HG03039 (cell line): Measurements from ENCODE around the gene MYO7A.

Experiments
- ATAC-seq: cut with Tn5 transposase; IDR thresholded peaks from one replicate; pipeline ENCODE4 v1.9.1; 2021; ENCODE audit warnings: mild to moderate bottlenecking, moderate library complexity; ENCODE audit not compliant: unreplicated experiment

The MYO7A gene

DNA sequence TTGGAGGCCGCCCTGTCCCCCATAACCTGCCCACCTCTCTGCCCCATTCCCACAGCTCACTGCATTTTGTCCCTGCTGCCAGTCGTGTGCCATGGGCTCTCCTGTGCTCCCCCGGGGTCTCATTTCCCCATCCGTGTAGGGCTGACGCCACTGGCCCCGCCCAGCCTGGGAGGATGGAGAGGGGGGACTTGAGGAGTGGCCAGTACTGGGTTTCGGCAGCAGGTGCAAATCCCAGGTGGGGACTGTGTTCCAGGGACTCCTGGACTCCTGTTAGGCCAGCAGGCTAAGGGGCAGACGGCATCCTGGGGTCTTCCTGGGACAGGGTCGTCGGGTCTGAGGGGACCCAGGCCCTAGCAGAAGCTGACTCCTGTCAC, 1.2 kb upstream of the MYO7A start:
- ATAC-seq = no peak

DNA sequence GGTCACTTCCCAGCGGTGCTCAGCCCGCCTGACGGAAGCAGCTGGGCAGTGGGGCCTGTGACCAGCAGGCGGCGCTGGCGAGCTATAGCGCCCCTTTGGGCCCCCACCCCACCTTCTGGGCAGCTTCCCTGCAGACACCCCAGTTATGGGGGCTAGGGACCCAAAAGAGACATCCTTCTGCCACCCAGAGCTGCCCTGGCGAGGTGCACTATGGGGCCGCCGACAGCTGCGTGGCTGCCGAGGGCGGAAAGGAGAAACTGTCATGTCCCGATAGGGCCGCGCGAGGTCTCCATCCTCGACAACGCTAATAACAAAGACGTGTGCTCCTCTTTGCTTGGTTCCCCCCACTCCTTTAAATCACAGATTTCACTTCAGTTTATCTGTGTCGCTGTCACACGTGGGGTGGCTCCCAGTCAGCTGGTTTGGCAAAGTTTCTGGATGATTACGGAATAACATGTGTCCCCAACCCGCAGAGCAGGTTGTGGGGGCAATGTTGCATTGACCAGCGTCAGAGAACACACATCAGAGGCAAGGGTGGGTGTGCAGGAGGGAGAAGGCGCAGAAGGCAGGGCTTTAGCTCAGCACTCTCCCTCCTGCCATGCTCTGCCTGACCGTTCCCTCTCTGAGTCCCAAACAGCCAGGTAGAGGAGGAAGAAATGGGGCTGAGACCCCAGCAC, 673 bp upstream of the MYO7A start:
- ATAC-seq = no peak

DNA sequence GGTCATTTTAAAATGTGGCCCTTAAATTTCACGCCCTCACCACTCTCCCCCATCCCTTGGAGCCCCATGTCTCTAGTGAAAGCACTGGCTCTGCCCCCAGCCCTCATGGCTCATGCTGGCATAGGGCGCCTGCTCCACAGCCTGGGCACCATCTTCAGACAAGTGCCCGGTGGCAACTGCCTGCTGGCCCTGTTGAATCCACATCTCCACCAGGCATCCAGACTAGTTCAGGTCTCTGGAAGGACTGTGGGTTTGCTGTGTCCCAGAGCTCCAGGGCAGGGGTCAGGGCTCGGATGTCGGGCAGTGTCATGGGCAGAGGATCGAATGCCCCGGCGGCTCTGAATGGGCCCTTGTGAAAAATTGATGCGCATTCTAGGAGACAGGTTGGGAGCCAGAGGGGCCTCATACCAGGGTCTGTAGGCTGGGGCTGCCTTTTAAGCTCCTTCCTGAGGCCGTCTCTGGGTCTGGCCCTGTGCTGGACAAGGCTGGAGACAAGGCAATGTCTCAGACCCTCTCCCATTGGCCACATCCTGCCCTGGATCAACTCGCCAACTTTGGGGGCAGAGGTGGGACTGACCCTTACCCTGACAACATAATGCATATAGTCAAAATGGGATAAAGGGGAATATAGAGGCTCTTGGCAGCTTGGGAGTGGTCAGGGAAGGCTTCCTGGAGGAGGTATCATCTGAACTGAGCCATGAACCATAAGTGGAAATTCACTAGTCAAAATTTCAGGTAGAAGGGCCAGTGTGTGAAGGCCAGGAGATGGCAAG, 1.2 kb downstream of the MYO7A start:
- ATAC-seq = no peak

DNA sequence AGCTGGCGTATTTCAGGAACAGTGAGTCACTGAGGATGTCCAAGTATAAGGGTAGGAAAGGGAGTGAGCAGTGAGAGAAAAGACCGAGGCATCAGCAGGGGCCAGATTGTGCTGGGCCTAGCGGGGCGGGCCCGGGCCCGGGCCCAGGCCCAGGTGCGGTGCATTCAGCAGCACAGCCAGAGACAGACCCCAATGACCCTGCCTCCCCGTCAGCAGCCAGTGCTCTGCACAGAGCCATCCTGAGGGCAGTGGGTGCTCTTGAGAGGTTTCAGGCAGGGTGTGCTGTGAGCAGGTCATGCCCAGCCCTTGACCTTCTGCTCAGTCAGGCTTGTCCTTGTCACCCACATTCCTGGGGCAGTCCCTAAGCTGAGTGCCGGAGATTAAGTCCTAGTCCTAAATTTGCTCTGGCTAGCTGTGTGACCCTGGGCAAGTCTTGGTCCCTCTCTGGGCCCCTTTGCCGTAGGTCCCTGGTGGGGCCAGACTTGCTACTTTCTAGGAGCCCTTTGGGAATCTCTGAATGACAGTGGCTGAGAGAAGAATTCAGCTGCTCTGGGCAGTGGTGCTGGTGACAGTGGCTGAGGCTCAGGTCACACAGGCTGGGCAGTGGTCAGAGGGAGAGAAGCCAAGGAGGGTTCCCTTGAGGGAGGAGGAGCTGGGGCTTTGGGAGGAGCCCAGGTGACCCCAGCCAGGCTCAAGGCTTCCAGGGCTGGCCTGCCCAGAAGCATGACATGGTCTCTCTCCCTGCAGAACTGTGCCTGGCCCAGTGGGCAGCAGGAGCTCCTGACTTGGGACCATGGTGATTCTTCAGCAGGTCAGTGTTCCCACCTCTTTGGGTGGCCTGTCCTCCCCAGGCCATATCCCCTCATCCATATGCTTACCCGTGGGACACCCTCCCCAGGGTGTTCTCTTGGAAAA, 2.1 kb downstream of the MYO7A start:
- ATAC-seq = no peak

DNA sequence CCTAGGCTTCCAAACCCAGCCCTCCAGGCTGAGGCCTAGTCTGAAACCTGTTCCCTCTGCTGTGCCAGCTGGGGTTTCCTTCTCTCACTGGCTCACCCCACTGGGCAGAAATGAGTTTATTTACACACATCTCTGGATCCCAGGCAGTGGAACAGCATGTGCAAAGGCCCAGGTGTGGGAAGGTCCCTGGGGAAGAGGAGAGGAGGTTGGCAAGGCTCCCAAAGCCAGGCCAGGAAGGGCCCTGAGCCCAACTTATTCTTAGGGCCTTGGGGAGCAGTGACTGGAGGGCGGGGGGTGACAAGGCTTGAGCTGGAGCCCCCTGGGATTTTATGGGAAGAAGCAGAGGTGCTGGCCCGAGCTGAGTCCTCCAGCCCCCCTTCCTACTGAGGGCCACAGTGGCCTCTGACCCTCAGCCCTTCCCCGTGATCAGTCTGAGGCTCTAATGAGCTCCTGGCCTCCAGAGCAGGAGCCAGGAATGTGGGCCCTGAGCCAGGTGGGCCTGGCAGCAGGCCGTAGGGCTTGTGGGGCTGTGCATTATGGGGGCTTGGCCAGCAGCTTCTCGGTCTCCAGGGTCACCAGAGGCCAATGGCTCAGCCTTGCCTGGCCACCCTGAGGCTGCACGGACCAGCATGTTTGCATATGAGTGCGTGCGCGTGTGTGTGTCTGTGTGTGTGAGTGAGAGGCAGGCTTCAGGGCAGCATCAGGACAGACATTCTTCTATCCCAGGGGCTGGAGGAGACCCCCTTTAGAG, 2.9 kb downstream of the MYO7A start:
- ATAC-seq = no peak

DNA sequence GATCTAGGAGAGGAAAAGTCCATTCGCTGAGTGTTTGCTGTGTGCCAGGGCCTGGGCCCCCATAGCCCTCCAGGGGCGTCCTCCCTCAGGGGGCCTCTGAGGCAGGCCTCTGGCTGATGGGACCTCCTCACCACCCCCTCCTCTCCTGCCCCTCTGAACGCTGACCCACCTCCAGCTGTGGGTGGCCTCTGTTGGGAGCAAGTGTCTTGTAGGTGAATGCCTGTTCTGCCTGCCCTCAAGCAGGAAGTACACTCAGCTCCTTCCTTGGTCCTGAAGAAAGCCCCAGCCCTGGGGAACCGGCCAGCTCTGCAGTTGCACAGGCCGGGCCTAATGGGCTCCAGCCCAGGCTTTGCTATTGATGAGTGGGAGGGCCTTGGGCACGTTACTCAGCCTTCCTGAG, 3.5 kb downstream of the MYO7A start:
- no peak for ATAC-seq

DNA sequence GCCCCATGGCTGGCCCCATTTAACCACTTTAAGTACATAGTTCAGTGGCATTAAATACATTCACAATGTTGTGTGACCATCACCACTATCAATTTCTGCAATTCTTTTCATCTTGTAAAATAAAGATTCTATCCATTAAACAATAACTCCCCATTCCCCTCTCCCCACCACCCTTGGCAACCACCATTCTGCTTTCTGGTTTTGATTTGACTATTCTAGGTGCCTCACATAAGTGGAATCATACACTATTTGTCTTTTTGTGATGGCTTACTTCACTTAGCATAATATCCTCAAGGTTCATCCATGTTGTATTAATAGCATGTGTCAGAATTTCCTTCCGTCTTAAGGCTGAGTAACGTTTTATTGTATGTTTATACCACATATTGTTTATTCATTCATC, 7.0 kb downstream of the MYO7A start:
- ATAC-seq = no peak

DNA sequence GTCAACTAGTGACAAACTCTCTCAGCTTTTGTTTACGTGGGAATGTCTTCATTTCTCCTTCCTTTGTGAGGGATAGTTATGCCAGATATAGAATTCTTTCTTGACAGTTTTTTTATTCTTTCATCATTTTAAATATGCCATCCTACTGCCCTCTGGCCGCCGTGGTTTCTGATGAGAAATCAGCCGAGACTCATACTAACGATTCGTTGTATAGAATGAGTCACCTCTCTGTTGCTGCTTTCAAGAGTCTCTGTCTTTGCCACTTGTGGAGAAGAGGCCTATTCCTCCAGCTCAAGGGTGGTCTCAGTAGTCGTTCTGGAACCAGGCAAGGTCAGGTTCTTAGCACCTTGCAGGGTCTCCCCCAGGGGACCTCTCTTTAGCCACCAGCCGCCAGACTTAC, 8.0 kb downstream of the MYO7A start:
- no peak for ATAC-seq

DNA sequence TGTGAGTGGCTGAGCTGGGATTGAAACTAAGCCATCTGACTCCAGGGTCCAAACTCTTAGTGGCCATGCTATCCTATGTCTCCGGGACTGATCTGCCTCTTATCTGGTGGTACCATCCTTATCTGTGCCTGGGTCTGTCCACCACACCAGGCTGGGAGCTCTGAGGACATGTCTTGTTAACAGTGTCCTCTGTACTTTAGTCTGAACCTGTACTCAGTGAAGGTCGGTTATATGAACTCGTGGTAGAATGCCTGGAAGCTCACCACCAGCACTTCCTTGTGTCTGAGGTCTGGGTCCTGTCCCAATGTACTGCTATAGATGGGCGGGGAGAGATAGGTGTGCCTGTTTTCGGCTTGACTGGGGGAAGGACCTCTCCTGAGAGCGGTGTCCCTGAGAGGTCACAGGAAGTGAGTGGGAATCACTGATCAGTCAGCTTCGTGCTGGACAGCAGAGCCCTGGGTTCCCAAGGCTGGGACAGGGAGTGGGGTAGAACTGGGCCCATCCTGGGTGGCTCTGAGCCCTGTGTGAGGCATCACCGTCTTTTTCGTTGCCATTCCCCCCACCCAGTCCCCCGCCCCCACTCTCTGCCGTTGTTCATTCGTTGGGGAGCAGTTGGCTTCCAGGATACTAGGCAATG, 8.9 kb downstream of the MYO7A start:
- no peak for ATAC-seq

DNA sequence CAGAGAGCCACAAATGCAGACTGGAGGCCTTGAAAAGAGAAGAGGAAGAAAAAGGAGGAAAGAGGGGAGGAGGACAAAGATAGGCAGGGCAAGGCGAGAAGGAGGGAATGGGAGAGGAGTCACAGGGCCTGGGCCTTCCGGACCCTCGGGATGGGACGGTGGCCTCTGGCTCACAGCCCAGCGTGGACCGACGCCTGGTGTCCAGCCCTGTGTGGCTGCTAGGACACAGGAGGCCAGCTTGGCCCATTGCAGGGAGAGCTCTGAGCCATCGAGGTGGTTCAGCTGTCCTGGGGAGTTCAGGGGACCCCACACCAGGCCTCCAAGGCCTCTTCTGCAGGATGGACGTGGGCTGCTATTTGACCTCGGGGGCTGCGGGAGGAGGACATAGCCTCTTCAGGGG, 9.4 kb downstream of the MYO7A start:
- ATAC-seq = no peak

DNA sequence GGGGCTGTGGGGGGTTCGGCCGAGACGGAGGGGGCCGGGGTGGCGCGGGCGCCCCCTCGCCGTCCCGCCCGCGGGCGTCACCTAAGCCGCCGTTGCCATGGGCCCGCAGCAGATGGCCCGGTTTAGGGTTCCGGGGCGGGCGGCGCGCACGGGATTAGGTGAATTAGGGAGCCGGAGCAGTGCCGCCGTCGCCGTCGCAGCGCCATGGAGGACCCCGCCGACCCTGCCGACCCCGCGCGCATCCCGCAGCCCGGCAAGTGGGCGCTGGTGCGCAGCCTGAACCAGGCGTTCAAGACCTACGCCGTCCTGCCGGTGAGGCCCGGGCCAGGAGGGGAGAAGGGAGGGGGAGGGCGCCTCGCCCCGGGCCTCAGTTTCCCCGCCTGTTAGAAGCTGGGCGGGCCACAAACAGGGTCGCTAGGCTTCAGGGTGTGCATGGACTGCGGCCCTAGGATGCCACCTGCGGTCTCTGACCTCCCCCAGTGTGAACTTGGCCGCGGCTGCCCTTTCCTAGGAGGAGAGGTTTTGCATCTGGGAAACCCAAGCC, 10.1 kb downstream of the MYO7A start:
- ATAC-seq = no peak

DNA sequence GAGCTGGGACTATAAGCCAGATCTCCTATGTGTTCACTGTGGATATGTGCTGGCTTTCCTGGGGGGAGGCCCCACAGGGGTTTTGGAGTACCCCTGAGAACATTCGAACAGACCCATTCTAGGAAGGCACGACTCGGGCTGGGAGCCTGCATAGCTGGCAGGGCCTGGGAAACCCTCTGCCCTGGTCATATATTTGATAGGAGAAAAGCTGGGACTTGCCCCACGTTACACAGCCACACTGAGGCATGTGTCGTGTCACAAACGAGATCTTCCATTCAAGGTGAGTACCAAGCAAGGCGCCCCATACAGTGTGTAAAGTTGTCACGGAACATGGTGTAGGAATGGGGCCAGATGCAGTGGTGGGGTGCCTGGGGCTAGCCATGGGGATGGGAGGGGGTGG, 11.2 kb downstream of the MYO7A start:
- no peak for ATAC-seq

DNA sequence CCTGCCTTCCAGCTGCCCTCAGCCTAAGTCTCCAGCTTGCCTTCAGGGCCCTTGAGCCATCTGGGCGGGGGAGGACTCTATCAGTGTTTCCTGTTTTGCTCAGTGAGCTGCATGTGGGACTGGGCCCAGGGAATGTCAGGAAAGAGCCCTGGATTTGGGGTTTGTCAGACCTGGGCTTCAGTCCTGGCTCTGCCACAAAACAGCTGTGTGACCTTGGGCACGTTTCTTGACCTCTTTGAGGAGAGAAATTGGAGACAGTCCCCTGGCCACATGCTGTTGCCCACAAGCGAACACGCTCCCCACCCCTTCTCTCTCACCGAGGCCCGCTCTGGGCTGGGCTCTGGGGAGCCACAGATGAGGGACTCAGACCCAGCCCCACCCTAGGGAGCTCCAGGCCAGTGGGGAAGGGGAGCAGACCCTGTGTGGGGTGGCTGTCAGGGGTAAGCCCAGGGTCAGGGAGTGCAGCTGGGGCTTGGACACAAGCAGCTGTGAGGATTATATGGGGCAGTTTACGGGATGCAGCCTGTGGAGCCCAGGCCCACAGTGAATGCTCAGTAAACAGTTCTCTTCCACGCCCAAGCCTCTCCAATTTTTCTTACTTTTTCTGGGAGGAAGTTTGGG, 12.3 kb downstream of the MYO7A start:
- ATAC-seq = no peak

DNA sequence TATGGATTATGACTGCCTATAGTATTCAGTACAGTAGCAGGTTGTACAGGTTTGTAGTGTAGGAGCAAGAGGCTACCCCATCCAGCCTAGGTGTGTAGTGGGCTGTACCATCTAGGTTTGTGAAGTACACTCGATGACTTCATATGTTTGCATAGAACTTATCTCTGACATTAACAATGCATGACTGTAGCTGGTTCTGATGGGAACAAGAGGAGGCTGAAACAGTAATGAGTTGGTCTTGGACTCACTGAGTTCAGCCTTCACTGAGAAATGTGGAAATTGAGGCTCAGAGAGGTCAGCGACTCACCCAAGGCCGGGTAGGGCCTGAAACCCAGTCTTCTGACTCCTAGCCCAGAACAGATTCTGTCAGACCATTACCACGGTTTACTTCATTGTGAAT, 13.0 kb downstream of the MYO7A start:
- no peak for ATAC-seq

DNA sequence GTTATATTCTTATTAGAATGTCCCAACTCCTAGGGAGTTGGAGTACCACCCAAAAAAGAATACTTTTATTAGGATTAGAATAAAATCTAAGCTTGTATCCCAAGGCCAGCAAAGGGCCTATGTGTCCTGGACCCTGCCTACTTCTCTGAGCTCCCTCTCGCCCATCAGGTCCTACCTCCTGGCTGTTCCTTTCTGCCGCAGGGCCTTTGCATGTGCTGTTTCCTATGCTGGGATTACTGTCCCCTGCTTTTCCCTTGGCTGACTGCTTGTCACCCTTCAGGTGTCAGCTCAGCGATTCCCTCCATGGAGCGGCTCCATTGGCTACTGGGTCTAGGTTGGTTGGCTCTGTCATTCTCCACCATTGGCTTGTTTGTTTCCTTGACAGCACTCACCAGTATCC, 13.4 kb downstream of the MYO7A start:
- ATAC-seq = no peak

DNA sequence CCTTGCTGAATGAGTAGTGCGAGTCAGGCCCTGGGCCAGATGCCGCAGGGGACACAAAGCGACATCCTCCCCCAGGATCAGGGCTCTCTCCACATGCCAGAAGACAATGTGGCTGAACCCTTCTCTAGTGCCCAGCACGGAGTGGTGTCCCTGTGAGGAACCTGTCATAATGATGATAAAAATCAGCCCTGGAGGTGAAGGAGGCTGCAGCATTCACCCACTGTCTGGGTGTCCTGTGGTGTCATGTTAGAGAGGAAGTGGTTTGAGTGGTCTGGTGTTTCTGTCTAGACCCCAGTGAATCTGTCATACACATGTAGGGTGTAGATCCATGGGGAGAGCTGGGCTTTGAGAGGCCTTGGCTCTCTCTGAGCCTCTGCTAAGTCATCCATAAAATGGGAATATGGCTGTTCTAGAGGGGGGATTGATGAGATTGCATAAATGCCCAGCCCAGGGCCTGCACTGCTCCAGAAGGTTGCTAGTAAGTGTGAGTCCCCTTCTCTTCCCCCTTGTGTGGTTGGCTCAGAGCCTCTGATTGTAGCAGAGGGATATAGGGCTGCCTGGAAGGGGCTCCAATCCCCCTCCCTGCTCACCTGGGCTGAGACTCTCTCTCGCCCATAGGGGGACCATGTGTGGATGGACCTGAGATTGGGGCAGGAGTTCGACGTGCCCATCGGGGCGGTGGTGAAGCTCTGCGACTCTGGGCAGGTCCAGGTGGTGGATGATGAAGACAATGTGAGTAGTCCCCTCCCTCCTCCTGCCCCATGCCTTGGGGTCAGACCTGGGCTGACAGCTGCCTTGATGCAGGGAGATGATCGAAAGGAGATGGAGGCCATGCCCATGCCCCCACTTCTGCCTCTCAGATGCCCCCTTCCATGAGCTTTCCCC, 14.3 kb downstream of the MYO7A start:
- ATAC-seq = no peak

DNA sequence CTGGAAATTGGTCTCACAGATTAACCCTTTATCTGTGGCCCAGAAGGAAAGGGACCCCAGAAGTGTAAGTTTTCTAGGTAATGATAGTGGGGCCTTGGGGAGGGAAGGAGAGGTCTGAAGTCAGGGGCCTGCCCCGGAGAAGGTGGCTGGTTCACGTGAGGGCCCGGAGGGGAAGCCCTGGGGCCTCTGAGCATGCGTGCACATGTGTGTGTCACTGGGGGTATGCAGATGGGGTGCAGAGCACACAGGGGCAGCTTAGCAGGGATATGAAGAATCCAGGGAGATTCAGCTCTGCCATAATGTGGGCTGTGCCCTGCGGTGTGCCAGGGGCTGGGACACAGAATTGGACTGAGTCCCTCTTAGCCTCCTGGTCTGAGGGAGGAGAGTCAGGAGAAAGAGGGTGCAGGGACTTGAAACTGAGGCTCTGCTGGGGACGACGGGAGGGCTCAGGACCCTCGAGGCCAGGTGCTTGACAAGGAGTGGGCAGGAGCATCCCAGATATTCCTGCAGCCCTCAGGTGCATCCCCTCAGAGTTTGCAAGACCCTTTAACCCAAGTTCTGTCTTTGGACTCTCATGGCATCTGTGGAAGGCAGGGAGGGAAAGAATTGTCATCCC, 15.5 kb downstream of the MYO7A start:
- no peak for ATAC-seq

DNA sequence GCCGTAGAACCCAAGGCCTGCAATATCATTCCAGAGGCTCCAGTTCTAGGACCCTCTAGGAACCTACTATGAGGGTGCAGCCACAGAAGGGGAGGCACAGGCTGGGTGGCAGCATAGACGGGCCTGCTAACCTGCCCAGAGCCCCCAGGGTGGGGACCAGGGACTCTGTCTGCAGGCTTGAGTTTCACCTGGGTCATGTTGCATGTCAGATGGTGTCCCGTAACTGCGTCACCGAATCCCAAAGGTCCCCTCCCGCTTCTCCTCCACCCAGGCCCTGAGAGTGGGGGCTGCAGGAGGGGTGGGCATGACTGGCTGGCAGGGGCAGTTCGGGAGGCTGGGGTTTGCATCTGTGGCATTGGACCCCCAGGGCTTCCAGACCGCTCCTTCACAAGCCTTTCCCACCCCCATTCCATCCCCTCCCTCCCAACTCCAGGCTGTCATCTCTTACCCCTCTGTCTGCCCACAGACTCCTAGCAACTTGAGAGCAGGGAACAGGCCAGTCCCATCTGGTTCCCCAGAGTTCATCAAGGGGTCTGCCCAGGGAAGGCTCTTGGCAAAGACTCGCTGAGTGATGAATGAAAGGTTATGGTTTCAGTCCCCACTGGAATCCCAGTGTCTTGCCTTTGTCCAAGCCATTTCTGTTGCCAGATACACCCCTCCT, 16.3 kb downstream of the MYO7A start:
- ATAC-seq = no peak
